Ovary (tissue), 9 donors: Measurements from ENCODE around the gene KRT15. TPM values are rescaled to one million over a fixed set of nuclear protein-coding genes. Genes with fewer than 3 reads are reported as not detected.
A peak's percentile ranks its signal among the peaks of the same experiment; 100 is the strongest.

Source experiments
- DNase-seq, 5 donors: peaks; one replicate each; pipeline ENCODE4 v3.0.0-alpha.2; 2019 to 2020
- H3K27ac ChIP-seq, 2 donors: fragments of 200-600 bp; one replicate each; pipeline versions ENCODE4 v1.5.1 to v1.8.0; 2019 to 2022
- H3K27me3 ChIP-seq: fragments of 200-600 bp; one replicate; pipeline ENCODE4 v1.8.0; 2022
- H3K36me3 ChIP-seq: fragments of 200-600 bp; sonication (generic); one replicate; pipeline ENCODE4 v1.5.1; 2019
- H3K4me1 ChIP-seq: one replicate; pipeline ENCODE4 v1.8.1; 2013; ENCODE audit warnings: mild to moderate bottlenecking, moderate library complexity; ENCODE audit not compliant: insufficient read depth
- H3K4me3 ChIP-seq: fragments of 200-600 bp; sonication (generic); one replicate; pipeline ENCODE4 v1.5.1; 2017
- H3K9me3 ChIP-seq, 2 donors: fragments of 200-600 bp in 1 of 2; sonication (generic) in 1 of 2; one replicate each; pipeline versions ENCODE4 v1.5.1 to v1.8.1; 2013 to 2019; ENCODE audit warnings: mild to moderate bottlenecking in 1 of 2, moderate library complexity in 1 of 2
- CTCF ChIP-seq, 3 donors: fragments of 450-650 bp in 2 of 3; fragments of 200-600 bp in 1 of 3; IDR thresholded peaks; one replicate each; pipeline versions ENCODE4 v1.5.1 to v1.8.0; 2016 to 2022; ENCODE audit warnings: antibody characterized with exemption in 3 of 3, mild to moderate bottlenecking in 1 of 3
- EP300 ChIP-seq: sonication (generic); formaldehyde crosslinking; IDR thresholded peaks from one replicate; pipeline ENCODE4 v1.6.1; 2017; ENCODE audit warnings: antibody characterized with exemption
- POLR2A ChIP-seq: fragments of 450-650 bp; IDR thresholded peaks from one replicate; pipeline ENCODE4 v1.6.1; 2017; ENCODE audit warnings: antibody characterized with exemption, mild to moderate bottlenecking, moderate library complexity
- WGBS, 3 donors: extraction: QIAGEN DNeasy Blood & Tissue Kit in 1 of 3; methylation state at CpG; one replicate each; pipeline versions ENCODE4 v1.1.5 to v1.1.7; 2013 to 2017; 5-methylcytosine and 5-hydroxymethylcytosine counted together
- intact Hi-C, 4 donors: fragments of 100-400 bp; cut with DNase I; formaldehyde crosslinking; loops; one replicate each; pipeline versions ENCODE4 v1.11.0 to v1.15.1; 2022 to 2023
- polyA plus RNA-seq, 2 donors: library from polyadenylated mRNA; stranded (reverse); fragments of 200-250 nt in 1 of 2; fragments of 350-450 nt in 1 of 2; fragmentation: Illumina TruSeq in 1 of 2; extraction: RNeasy Lipid Tissue Mini Kit (QIAGEN cat#74804) in 1 of 2; gene quantifications; one replicate each; pipeline ENCODE4 v1.2.3, GENCODE V29; 2013 to 2014
- total RNA-seq, 7 donors: library from RNA; depleted of rRNA in 2 of 7; stranded (reverse); fragments of >200 nt in 2 of 7; fragmentation: NEBNext Ultra II Directional in 3 of 7; extraction: Animal tissue kit (Norgen Biotek cat#: 25700) in 3 of 7; gene quantifications; one replicate each; pipeline versions ENCODE4 v1.1.0 to v1.2.4, GENCODE V29; 2016 to 2023
- donor health status: DM: no; HTN: no; CAD: no; lungs with moderate emphysema.
- donor health status: DM: no; HTN: no; CAD: no.
- donor health status: Bipolar disorder and iron deficiency.
- donor health status: DM: yes; HTN: yes; CAD: no.
- donor health status: DM: no; HTN: no; CAD: no.
- donor health status: DM: yes; HTN: yes; CAD: no.

The KRT15 gene
- total and polyA plus RNA-seq, 9 donors = 0.11 to 9.4 (median 0.37) TPM; not detected in 1

DNA sequence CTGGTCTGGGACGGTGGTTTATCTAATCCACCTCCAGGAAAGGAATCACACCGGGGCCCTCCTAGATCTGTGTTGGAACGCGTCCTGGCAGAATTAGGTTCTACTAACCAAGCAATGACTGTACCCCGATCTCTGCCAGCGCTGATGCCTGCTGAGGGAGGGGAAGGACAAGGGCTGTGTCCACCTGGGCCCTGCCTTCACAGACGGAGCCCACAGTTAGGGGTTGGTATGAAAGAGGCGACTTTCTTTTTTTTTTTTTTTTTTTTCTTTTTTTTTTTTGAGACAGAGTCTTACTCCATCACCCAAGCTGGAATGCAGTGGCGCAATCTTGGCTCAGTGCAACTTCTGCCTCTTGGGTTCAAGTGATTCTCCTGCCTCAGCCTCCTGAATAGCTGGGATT, 19.3 kb upstream of the KRT15 start:
- Histone ChIP-seq H3K27me3 (no peaks in the 10 kb centered on the region), H3K4me3 (no peak overlapping the region), H3K9me3 (no peaks in the 10 kb centered on the region), H3K36me3 (no peaks in the 10 kb centered on the region), H3K4me1 (no peaks in the 10 kb centered on the region), H3K27ac (no peak overlapping the region)
- intact Hi-C loops = no loop called here
- WGBS, 3 donors = 90 to 94% (median 92%) methylated on average over 9 of the region's 9 CpGs
- TF ChIP-seq POLR2A (no peak), EP300 (no peak), CTCF (IDR thresholded peaks at IDR 0.05) (no peak)
- no peak for DNase-seq

GRCh38 chr17:41537614-41537954, 18.9 kb upstream of the KRT15 start:
- Histone ChIP-seq H3K36me3 (no peaks in the 10 kb centered on the region), H3K9me3 (no peaks in the 10 kb centered on the region), H3K27me3 (no peaks in the 10 kb centered on the region), H3K4me3 (no peak overlapping the region), H3K4me1 (no peaks in the 10 kb centered on the region), H3K27ac (no peak overlapping the region)
- DNase-seq = no peak
- no peak for TF ChIP-seq CTCF (IDR thresholded peaks at IDR 0.05)
- TF ChIP-seq EP300 = no peak
- no peak for TF ChIP-seq POLR2A
- intact Hi-C loops = no loop called here
- 92 to 96% (median 95%) methylated on average over 7 of the region's 7 CpGs for WGBS, 3 donors

DNA sequence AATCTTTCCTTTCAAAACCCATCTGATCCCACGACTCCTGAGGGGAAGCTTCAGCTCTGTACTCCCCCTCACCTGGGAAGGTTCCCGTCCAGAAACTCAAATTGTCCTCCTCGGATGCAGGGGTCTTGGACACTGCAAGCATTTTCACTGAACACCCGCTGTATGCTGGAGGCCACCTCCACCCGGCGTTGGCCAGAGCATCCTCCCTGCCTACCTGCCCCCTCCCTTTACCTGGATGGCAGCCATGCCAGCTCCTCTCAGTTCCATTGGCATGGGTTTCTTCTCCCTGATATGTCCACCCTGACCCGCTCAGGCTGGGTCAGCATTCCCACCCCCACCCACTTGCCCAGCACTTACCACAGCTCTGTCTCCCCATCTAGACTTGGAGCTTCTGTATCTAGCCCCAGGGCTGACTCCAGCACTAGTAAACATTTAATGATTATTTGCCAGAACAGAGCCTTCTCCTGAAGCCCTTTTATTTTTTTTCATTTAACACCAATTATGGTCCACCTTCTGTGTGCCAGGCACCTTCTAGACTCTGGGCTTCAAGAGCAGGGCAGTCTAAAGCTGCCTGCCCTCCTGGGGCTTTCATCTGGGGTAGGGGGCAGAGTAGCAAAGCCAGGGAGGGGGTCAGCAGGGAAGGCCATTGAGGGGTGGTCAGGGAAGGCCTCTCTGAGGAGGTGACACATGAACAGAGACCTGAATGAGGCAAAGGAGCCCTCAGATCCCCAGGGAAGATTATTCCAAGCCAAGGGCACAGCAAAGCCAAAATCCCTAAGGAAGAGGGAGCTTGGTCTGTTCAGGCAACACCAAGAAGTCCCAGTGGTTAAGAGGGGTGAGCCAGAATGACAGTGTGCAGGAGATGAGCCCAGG, 18.3 kb upstream of the KRT15 start:
- intact Hi-C loops = no loop called here
- peak in 1 of 5 donors; percentile 11 for DNase-seq
- no peak for TF ChIP-seq POLR2A
- TF ChIP-seq CTCF (IDR thresholded peaks at IDR 0.05) = no peak
- no peak for TF ChIP-seq EP300
- WGBS, 3 donors = 88 to 93% (median 90%) methylated on average over 7 of the region's 7 CpGs
- Histone ChIP-seq H3K27ac (no peak overlapping the region), H3K4me1 (no peaks in the 10 kb centered on the region), H3K36me3 (no peaks in the 10 kb centered on the region), H3K27me3 (no peaks in the 10 kb centered on the region), H3K4me3 (no peak overlapping the region), H3K9me3 (no peaks in the 10 kb centered on the region)

DNA sequence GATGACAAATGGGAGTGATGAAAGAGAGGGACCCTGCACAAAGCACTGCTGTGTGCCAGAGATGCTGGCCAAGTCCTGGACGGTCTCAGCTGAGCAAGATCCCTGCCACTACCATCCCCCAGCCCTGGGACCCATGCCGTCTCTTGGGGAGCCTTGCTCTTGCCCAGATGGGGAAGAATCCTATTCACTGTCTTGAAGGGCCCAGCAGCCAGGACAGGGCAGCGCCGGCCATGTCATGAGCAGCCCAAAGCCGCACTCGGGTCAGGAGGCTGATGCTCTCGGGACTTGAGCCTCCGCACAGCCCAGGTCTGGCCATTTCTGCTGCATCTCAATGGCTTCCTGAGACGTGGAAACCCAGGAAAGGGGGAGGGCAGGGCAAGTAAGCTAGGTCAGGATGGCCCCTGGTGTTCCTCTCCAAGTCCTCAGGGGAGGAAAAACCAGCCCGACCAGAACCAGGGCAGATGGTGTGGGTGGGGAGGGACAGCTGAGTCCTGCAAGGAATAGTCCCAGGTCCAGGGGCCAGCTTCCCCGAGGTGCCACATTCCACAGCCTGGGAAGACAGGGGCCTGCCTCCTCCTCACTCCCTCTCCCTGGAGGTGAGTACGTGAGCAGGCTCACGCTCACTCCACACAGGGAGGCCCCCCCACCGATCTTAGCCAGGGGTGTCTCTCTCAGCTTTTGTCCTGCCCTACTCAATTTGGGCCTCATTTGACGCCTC, 17.2 kb upstream of the KRT15 start:
- Histone ChIP-seq H3K4me1 (no peaks in the 10 kb centered on the region), H3K4me3 (no peak overlapping the region), H3K9me3 (no peaks in the 10 kb centered on the region), H3K27ac (no peak overlapping the region), H3K36me3 (no peaks in the 10 kb centered on the region), H3K27me3 (no peaks in the 10 kb centered on the region)
- DNase-seq = peak in 2 of 5 donors; percentile 16 to 18
- whole genome bisulfite sequencing, 3 donors = 75 to 79% (median 76%) methylated on average over 15 of the region's 15 CpGs
- intact Hi-C loops = no loop called here
- TF ChIP-seq CTCF (IDR thresholded peaks at IDR 0.05) (no peak), POLR2A (no peak), EP300 (no peak)
